LNCAP (cell line): Measurements from ENCODE around the gene C4orf54.

Experiments used
- TF ChIP-seq, protein P1 (sequence below): fragments of 450-650 bp; IDR thresholded peaks from 2 replicates; pipeline ENCODE4 v1.5.1; 2017; ENCODE audit warnings: mild to moderate bottlenecking

C4orf54 gene

DNA sequence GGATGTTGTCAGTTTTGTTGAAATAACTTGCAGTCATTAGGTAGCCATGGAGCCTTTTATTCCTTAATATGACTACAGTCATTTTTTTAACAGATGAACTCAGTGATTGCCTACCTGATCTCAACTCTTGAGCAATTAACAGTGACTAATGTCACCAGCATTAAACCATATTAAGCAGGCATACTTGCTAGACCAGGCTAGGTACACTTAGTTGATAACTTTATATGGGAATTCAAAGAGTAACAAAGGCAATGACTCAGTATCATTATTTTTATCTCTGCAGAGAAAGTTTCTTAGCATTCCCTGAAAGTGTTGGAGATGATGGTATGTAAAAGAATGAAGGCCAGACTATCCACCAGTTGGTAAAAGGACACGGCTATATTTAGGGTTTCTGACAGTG, at the start of gene C4orf54:
TSS of gene C4orf54 (minus strand) at position 31 of the 400 bp plus-strand sequence. CDS start 3,180 bp downstream, outside the sequence.
- TF ChIP-seq, protein P1, sequence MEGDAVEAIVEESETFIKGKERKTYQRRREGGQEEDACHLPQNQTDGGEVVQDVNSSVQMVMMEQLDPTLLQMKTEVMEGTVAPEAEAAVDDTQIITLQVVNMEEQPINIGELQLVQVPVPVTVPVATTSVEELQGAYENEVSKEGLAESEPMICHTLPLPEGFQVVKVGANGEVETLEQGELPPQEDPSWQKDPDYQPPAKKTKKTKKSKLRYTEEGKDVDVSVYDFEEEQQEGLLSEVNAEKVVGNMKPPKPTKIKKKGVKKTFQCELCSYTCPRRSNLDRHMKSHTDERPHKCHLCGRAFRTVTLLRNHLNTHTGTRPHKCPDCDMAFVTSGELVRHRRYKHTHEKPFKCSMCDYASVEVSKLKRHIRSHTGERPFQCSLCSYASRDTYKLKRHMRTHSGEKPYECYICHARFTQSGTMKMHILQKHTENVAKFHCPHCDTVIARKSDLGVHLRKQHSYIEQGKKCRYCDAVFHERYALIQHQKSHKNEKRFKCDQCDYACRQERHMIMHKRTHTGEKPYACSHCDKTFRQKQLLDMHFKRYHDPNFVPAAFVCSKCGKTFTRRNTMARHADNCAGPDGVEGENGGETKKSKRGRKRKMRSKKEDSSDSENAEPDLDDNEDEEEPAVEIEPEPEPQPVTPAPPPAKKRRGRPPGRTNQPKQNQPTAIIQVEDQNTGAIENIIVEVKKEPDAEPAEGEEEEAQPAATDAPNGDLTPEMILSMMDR = no peak

DNA sequence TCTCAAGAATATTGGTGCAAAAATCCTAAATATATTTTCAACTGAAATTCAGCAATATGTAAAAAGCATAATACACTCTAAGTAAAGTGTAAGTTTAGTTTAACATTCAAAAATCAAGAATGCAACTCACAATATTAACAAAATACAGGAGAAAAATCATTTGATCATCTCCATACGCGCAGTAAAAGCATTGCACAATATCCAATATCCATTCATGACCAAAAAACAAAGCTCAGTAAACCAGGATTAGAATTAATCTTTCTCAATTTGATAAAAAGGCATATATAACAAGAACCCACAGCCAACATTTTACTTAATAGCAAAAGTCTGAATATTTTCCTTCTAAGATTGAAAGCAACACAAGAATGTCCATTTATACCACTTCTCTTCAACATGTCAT, 48.3 kb upstream of the C4orf54 start:
- TF ChIP-seq, protein P1 = no peak

DNA sequence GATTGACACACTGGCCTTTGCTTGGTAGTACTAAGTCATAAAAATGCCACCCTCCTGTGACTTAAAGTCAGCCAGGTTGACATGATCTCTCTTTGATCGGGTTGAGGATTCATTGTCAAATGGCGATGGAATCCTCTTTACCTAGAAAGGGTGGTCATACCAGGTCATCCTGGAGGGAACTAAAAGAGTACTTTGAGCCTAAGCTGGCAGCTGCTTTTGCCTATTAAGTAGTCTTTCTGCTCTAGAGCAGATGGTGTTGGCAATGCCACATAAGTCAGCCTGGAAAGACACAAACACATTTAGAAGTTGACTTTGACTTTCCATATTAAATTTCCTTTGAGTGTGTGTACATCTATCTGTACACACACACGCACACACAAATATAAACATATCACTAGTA, 39.2 kb upstream of the C4orf54 start:
- TF ChIP-seq, protein P1 = no peak

DNA sequence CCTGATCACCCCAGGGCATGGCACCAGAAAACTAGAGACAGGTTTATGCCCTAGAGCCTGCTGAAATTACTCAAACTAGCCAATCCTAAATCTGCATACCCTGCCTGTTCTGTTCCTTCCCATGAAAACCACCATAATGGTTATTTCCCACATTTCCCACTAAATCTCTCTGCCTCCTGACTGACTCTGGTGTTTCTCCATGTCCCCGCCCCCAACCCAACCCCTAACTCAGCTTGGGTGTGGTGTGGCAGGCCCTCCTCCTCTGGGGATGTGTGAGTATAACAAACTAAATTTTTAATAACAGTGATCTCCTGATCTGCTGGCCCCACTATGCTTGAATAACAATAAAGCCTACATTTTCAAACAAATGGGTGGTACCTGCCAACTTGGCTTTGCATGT, 35.5 kb upstream of the C4orf54 start:
- TF ChIP-seq, protein P1 = no peak

DNA sequence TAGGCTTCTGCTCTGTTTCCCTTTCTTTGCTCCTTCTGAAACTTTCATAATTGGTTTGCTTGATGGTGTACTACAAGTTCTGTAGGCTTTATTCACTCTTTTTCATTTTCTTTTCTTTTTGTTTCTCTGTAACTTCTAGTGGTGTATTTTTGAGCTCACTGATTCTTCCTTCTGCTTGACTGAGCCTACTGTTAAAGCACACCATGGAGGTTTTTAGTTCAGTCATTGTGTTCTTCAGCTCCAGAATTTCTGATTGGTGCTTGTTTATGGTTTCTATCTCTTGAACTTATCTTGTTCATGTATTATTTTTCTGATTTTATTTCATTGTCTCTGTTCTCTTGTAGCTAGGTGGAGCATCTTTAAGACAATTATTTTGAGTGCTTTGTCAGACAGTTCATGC, 33.4 kb upstream of the C4orf54 start:
- TF ChIP-seq, protein P1 = no peak

DNA sequence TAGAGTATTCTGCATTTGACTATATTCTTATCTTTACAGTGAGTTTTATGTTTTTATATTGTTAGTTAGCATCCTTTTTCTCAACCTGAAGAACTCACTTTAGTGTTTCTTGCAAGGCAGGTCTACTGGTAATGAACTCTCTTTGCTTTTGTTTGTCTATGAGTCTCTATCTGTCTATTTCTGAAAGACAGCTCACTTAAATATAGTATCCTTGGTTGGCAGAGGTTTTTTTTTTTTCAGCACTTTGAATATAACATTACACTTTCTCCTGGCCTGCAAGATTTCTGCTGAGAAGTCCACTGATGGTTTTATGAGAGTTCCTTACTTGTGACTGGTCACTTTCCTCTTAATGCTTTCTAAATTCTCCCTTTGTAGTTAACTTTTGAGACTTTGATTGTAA, 32.8 kb upstream of the C4orf54 start:
- TF ChIP-seq, protein P1 = no peak

DNA sequence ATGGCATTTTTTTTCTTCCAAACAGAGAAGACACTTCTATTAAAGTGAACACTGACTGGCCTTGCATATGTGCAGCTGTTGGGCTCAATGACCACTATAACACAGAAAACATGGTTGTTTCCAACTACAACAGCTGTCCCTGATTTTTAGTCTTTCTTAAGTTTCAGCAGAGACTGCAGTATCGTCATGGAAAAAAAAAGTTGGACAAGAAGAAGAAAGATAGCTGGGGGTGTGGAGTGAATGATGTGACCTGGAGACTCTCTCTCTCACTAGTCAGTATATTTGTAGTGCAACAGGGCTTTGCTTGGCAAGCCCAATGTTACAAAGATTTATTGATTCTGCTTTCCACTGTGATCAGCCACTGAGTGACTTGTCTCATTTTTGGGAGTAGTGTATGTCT, 29.5 kb upstream of the C4orf54 start:
- TF ChIP-seq, protein P1 = no peak

DNA sequence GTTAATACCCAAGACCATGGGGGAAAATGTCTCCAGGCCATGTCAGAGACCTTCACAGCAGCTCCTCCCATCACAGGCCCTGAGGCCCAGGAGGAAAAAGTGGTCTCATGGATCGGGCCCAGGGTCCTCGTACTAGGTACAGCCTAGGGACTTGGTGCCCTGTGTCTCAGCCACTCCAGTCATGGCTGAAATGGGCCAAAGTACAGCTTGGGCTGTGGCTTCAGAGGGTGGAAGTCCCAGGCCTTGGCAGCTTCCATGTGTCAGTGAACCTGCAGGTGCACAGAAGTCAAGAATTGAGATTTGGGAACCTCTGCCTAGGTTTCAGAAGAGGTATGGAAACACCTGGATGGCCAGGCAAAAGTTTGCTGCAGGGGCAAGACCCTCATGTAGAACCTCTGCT, 27.6 kb upstream of the C4orf54 start:
- TF ChIP-seq, protein P1 = no peak
